Heart right ventricle (tissue), 16 donors: ENCODE results near the gene TMEM171. TPM values are rescaled to one million over a fixed set of nuclear protein-coding genes. Genes with fewer than 3 reads are reported as not detected.
A peak's percentile ranks its signal among the peaks of the same experiment; 100 is the strongest.

ENCODE experiments used
- ATAC-seq, 8 donors: fragments of 200-7000 bp; cut with Tn5 transposase; one replicate each; pipeline ENCODE4 v1.9.1; 2020; ENCODE audit warnings: mild to moderate bottlenecking in 8 of 8, moderate library complexity in 8 of 8, moderate number of reproducible peaks in 1 of 8
- DNase-seq, 2 donors: peaks; one replicate each; pipeline ENCODE4 v3.0.0-alpha.2; 2020
- H3K27ac ChIP-seq, 10 donors: fragments of 200-600 bp; sonication (generic) in 2 of 10; one replicate each; pipeline versions ENCODE4 v1.5.0 to v1.8.0; 2020 to 2022; ENCODE audit warnings: mild to moderate bottlenecking in 3 of 10
- H3K27me3 ChIP-seq, 7 donors: fragments of 200-600 bp; one replicate each; pipeline ENCODE4 v1.8.0; 2021 to 2022; ENCODE audit warnings: mild to moderate bottlenecking in 2 of 7
- H3K36me3 ChIP-seq, 9 donors: fragments of 200-600 bp; sonication (generic) in 1 of 9; one replicate each; pipeline versions ENCODE4 v1.5.0 to v1.8.0; 2020 to 2022; ENCODE audit warnings: mild to moderate bottlenecking in 2 of 9
- H3K4me1 ChIP-seq, 9 donors: fragments of 200-600 bp; sonication (generic) in 1 of 9; one replicate each; pipeline versions ENCODE4 v1.5.0 to v1.8.0; 2020 to 2022; ENCODE audit warnings: mild to moderate bottlenecking in 4 of 9
- H3K4me3 ChIP-seq, 10 donors: fragments of 200-600 bp; sonication (generic) in 2 of 10; one replicate each; pipeline versions ENCODE4 v1.5.0 to v1.8.0; 2020 to 2022; ENCODE audit warnings: mild to moderate bottlenecking in 7 of 10, moderate library complexity in 2 of 10
- H3K9me3 ChIP-seq, 11 donors: fragments of 200-600 bp in 10 of 11; sonication (generic) in 2 of 11; one replicate each; pipeline versions ENCODE4 v1.5.0 to v1.8.0; 2013 to 2022; ENCODE audit warnings: mild to moderate bottlenecking in 2 of 11, control low read depth in 1 of 11, moderate library complexity in 1 of 11
- CTCF ChIP-seq, 9 donors: fragments of 200-600 bp; sonication (generic) in 2 of 9; IDR thresholded peaks; one replicate each; pipeline versions ENCODE4 v1.5.0 to v1.8.0; 2021 to 2022; ENCODE audit warnings: antibody characterized with exemption in 9 of 9, mild to moderate bottlenecking in 5 of 9, moderate library complexity in 1 of 9
- WGBS, 2 donors: extraction: QIAGEN DNeasy Blood & Tissue Kit; methylation state at CpG; one replicate each; pipeline ENCODE4 v1.1.7; 2013; ENCODE audit warnings: inconsistent platforms in 1 of 2; 5-methylcytosine and 5-hydroxymethylcytosine counted together
- intact Hi-C, 10 donors: fragments of 100-400 bp; cut with DNase I; formaldehyde crosslinking; loops; one replicate each; pipeline versions ENCODE4 v1.11.1 to v1.14.2; 2022
- polyA plus RNA-seq, 2 donors: library from polyadenylated mRNA; stranded (reverse); fragments of 200-250 nt; gene quantifications; one replicate each; pipeline ENCODE4 v1.2.3, GENCODE V29; 2013
- total RNA-seq, 10 donors: library from RNA; stranded (reverse); fragmentation: NEBNext Ultra II Directional in 3 of 10; extraction: Animal tissue kit (Norgen Biotek cat#: 25700) in 3 of 10; gene quantifications; one replicate each; pipeline versions ENCODE4 v1.2.1 to v1.2.4, GENCODE V29; 2021 to 2023
- donor health status: Arrhythmogenic right ventricular cardiomyopathy.
- donor health status: ischemic (EF 13 %, LVEDD 7.1; RV severe dilation, severe dysfunction).
- donor health status: healthy with polysubstance abuse.
- donor health status: DM: no; HTN: yes; CAD: no.
- donor health status: DM: no; HTN: no; CAD: no.
- donor health status: ischemic (EF 25% LVEDD 6.9; RV normal size, moderate dysfunction).
- donor health status: ischemic (EF 25% LVEDD 5.7; RV mildly dilated, moderate dysfunction).
- donor health status: healthy.
- donor health status: DM: yes; HTN: yes; CAD: no.
- donor health status: Ischemic cardiomyopathy.
- donor health status: ischemic (EF 35%, LVEDD 5.7; RV mildly dilated, moderate dysfunction).
- donor health status: nonischemic (EF 11% LVEDD 7.7; RV severe dilation, severe dysfunction).
- donor health status: DM: yes; HTN: yes; CAD: no.
- donor health status: PGD.
- donor health status: ischemic (EF 29% LVEDD 5.4; RV normal size, mild dysfunction).
- donor health status: nonischemic (EF 23%, LVEDD 6.1; RV moderate dilation, normal function).

The TMEM171 gene
- total and polyA plus RNA-seq, 12 donors, result 0.03 TPM; not detected in 11

- H3K4me3 ChIP-seq, result no peak overlapping the region
- no peaks in the 10 kb centered on the region for H3K4me1 ChIP-seq
- H3K36me3 ChIP-seq, result no peaks in the 10 kb centered on the region
- no peak overlapping the region for H3K27ac ChIP-seq
- ATAC-seq (no peak), DNase-seq (no peak)
- peaks cover 0 to 5% (median 0%) of the 10 kb centered on the region in 11 donors for H3K9me3 ChIP-seq
- peaks cover 0 to 73% (median 40%) of the 10 kb centered on the region in 7 donors for H3K27me3 ChIP-seq
- TF ChIP-seq CTCF (IDR thresholded peaks at IDR 0.05), result no peak
- 56% methylated on average over 8 of the region's 8 CpGs for WGBS, 2 donors
- intact Hi-C loops, result no loop called here
Observed at GRCh38 chr5:73174100-73174815, 53.9 kb downstream of the TMEM171 start.

- DNase-seq (no peak), ATAC-seq (no peak)
- Histone ChIP-seq H3K4me1 (no peaks in the 10 kb centered on the region), H3K27ac (no peak overlapping the region), H3K27me3 (peaks cover 0 to 78% (median 40%) of the 10 kb centered on the region in 7 donors), H3K4me3 (no peak overlapping the region), H3K36me3 (no peaks in the 10 kb centered on the region), H3K9me3 (peaks cover 0 to under 1% (median 0%) of the 10 kb centered on the region in 11 donors)
- 85 to 87% methylated on average over 2 of the region's 2 CpGs for WGBS, 2 donors
- TF ChIP-seq CTCF (IDR thresholded peaks at IDR 0.05), result no peak
- intact Hi-C loops, result no loop called here
Observed at GRCh38 chr5:73176250-73176649, 55.9 kb downstream of the TMEM171 start.

- Histone ChIP-seq H3K9me3 (no peaks in the 10 kb centered on the region), H3K36me3 (no peaks in the 10 kb centered on the region), H3K27ac (no peak overlapping the region), H3K27me3 (peaks cover 0 to 71% (median 37%) of the 10 kb centered on the region in 7 donors), H3K4me3 (no peak overlapping the region), H3K4me1 (no peaks in the 10 kb centered on the region)
- no peak for TF ChIP-seq CTCF (IDR thresholded peaks at IDR 0.05)
- 81 to 88% methylated on average over 5 of the region's 5 CpGs for WGBS, 2 donors
- ATAC-seq, result no peak
- intact Hi-C loops, result no loop called here
- DNase-seq, result no peak
Observed at GRCh38 chr5:73178265-73178664, 57.9 kb downstream of the TMEM171 start.

GRCh38 chr5:73179730-73180129 is 59.4 kb downstream of the TMEM171 start:
- peaks cover 0 to 8% (median 0%) of the 10 kb centered on the region in 11 donors for H3K9me3 ChIP-seq
- no peak overlapping the region for H3K27ac ChIP-seq
- no peak overlapping the region for H3K4me3 ChIP-seq
- no peaks in the 10 kb centered on the region for H3K36me3 ChIP-seq
- H3K27me3 ChIP-seq, result peaks cover 0 to 67% (median 44%) of the 10 kb centered on the region in 7 donors
- H3K4me1 ChIP-seq, result no peaks in the 10 kb centered on the region
- WGBS, 2 donors, result 41 to 42% methylated on average over 3 of the region's 3 CpGs
- DNase-seq (no peak), ATAC-seq (peak in 1 of 8 donors; percentile 37)
- intact Hi-C loops, result no loop called here
- no peak for TF ChIP-seq CTCF (IDR thresholded peaks at IDR 0.05)
